GM21717 (cell line): ENCODE results near the gene AMPH.
"Not testable (repeated sequence)": the region's sequence is repeated elsewhere in the genome, so short reads cannot be mapped to it uniquely, and the experiment has no call there.

ENCODE experiments used
- ATAC-seq: cut with Tn5 transposase; IDR thresholded peaks from one replicate; pipeline ENCODE4 v1.9.1; 2021; ENCODE audit warnings: mild to moderate bottlenecking, moderate library complexity; ENCODE audit not compliant: unreplicated experiment

The AMPH gene

DNA sequence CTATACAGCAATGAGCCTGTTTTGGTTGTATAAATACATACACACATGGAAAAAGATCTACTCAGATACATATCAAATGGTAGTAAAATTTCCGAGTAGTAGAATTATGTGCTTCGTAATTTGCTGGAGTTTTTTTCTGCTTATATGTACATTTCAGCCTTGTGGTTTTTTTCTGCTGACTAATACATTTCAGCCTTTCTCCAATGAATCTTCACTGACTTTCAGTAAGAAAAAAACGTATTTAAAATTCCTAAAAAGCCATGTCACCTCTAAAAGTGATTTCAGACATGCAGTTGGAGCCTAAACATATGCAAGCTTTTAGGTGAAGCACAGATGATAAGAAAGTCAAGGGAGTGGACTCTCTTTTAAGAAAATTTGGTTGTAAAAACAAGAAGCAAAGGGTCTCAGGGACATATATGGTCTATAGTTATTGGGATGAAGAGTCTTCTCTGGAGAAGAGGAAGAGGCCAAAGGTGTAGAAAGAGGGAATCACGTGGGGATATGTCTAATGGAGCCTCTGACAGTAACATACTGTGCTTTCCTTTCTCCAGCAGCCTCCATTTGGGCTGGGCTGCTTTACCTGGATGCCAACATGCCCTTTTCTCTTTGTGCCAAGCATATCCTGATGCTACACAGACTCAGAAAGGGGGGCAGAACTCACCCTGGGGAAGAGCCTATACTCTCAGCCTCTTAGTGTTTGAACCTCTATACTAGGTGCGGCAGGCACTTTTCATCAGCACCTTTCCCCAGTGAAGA lies 2.4 kb downstream of the AMPH start:
- no peak for ATAC-seq

DNA sequence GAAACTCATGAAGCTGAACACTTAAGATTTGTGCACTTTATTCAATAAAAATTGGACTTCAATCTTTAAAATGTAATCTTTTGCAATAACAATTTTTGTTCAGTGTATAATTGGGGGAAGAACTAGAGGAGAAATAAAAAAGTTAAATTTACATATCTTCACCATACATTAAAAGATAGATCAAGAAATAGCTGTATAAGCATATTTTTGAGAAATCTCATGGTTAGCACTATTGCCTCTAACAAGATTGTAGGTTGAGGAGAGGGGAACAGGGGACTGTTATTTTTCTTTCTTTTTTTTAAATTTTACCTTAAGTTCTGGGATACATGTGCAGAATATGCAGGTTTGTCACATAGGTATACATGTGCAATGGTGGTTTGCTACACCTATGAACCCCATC lies 5.3 kb downstream of the AMPH start:
- no peak for ATAC-seq

DNA sequence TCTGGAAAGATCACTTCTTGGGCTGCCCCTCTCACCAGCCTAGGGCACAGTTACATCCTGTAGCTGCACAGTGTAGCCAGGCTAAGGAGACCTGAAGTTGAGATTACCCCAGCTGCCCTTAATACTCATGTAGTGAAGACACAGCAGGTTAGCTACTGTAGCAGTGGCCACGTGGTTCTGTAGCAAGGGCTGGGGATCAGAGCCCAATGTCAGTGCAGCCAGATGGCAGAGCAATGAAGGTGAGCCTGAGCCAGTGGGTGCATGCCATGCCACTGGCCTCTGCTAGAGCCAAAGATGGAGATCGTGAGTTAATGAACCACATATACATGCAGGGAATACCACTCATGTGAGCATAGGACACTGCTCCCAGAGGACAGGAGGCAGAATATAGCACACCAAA lies 15.5 kb downstream of the AMPH start:
- ATAC-seq, result no peak

DNA sequence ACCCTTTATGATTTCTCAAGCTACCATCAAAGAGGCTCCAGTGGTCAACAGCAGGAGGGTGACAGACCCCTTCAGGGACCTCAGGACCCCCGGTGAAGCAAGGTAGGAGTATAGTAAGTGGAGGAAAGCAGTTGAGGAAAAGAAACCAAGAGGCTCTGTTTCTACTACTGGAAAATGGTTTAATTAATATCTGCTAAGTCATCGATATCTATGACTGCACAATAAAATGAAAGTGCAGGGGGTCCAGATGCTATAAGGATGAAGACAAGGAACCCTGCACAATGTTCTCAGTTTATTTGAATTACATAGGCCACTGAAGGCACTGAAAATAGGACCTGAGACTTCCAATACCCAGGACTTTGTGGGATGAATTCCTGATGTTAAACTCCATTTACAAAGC lies 23.7 kb downstream of the AMPH start:
- no peak for ATAC-seq

DNA sequence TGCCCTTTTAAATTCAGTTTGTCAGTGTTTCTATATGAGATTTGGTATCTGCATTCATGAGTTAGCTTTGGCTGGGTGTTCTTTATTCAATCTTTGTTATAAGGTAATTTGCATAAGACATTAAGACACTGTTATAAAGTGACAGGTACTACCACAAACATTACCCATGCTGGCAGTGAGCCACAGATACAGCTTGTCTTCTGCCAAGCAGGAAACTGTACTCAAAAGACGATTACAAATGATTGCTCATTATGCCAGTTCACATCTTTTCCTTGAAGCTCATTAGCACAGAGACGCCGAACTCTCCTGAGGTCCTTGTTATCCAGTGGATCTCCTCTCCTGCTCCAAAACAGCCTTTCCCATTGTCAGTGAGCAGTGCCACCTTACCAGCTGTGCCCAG lies 30.4 kb downstream of the AMPH start:
- no peak for ATAC-seq

DNA sequence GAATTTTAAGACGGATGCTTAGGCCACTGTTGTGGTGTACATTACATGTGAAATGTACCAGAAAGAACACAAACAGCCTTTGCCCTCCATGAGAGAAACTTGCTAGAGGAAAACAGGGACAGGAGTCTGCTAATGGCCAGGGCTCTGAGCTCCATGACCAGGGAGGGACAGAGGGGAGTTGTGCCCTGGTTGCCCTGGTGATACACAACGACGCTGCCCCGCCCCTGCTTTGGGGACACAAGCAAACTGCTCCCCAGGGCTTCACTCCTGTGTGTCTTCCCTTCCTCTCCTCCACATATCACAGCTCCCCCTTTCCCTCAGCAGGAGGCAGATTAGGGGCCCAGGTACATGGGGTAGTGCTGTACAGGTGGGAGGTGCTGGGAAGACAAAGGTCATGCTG lies 36.2 kb downstream of the AMPH start:
- ATAC-seq, result no peak

DNA sequence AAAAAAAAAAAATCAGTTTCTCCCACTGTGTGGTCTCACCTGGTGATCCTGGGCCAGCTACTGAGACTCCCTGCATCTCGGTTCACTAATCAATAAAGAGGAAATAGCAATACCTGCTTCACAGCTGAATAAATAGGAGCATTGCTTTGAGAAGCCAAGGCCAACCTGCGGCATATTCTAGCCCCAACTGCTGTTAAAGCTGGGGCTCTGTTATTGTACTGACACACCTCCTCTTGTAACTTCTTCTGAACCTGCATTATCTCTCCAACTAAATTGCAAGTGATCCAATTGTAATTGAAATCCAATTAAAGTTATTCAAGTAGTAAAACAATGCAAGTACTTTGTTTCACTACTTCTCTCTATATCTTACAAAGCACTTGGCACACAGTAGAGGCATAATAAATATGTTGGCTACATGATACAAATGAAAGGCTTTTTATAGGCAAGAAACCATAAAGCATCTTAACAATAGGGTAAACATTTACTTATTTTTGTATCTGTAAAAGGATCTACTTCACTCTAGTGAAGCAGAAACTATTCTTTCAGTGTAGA lies 38.4 kb downstream of the AMPH start:
- no peak for ATAC-seq

DNA sequence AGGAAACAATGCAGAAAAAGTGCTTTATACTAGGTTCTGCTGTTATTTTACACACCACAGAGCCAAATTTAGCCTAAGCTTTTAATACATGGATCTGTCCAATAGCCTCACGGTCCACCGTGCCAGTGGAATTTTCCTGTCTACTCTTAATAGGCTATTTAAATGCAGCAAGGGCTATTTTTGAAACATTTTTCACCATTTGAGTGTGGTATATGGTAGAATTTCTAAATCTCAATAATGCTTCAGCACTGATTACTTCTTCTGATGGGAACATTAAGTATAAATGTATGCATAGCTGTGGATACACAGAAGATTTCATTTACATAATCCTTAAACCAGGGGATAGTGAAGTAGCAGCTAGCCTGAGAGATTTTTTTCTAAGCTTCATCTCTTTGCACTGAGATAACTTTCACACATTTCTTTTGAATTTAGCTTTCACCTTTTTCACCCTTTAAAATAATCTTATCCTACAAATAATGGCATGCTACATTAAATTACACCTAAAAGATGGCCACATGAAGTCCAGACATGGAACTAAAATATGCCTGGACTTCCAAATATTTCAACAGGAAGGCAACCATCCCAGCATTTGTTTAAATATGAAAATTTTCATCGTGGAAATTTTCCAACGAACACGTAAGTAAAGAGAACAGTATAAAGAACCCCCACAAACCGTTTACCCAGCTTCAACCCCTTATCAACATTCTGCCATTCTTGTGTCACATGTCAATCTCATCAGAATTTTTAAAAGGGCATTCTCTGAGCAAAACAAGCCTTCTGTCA lies 45.4 kb downstream of the AMPH start:
- no peak for ATAC-seq

DNA sequence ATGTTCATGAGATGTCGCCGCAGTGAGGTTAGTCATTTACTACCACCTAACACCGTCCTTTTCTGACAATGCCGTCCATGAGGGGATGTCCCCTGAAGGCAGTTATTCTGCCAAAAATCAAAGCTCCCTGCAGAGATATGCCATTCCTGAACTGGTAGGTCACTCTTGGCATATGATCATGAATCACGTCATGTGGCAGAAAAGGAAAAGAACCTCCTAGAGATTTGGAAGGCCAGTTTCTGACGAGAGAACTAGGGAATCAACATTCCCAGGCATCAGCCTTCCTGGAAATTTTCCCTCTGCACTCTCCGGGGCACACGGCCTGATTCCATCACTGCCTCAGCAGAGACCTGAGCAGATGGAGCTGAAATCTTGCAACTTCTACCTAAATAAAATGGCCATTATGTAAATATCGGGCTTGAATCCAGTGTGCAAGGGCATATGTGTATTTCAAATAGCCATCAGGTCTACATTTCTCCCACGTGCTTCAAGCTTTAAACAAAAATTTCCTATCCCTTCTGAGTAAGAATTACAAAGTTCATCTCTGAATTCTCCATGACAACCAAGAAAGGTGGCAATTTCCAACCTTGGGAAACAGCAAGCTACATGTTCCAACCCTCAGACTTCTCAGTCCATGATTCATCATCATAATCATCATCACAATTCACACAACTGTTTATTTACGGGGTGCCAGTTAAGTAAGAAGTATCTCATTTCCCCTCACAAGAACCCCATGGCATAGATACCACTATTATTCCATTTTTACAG lies 46.5 kb downstream of the AMPH start:
- no peak for ATAC-seq

DNA sequence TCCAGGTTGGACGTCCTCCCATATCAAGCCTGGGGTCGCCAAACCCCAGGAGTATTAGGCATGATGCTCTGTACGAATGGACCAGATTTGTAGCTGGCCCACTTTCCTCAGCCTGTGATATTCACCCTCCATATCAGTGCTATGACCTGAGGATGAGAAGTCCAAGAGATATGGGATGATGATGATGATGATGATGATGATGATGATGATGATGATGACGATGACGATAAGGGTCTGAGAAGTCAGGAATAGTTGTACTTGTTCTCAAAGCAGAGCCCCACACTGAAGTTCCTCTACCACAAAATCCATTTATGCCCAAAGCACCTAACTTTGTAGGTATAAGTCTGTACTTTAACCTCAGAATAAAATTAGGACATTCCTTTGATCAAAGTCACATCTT lies 50.7 kb downstream of the AMPH start:
- ATAC-seq, result no peak

DNA sequence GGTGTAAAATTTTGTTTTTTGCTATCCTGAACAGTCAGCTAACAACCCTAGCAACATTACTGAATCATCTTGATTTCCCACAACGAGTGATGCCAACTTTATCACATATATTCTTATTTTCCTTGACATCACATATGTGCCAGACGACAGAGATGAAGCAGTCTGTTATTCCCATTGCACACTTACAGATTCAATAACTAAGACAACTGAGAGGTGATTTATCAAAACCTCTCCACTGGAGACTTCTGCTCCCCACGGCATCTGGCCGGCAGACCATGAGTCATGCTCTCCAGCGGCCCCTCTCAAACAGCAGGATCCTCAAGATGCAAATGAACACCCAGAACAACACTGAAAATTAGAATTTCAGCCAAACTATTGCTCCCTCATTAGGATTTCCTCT lies 57.1 kb downstream of the AMPH start:
- no peak for ATAC-seq

DNA sequence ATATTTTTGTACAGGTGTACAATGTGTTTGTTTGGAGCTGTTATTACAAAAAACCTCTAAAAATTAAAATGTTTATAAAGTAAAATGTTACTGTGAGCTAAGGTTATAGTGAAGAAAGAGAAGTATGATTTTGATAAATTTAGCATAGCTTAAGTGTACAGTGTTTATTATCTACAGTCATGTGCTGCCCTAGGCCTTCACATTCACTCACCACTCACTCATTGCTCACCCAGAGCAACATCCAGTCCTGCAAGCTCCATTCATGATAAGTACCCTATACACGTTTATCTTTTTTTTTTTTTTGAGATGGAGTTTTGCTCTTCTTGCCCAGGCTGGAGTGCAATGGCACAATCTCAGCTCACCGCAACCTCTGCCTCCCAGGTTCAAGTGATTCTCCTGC lies 59.6 kb downstream of the AMPH start:
- not testable (repeated sequence) for ATAC-seq

DNA sequence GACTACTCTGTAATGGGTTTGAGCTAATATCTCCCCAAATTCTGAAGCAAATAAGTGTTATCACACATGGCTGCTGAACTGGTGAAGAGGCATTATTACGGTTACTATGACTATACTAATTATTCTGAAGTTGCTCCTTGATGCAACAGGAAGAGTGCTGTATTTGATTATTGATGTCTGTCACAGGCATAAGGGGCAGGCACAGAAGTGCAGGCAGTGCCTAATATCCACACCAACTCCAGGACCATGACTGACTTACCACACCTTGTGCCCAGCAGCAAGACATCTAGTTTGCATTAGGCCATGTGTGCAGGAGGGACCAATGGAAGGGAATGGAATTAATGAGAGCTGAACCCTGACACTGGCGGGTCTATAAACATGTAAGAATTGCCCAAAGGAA lies 62.7 kb downstream of the AMPH start:
- no peak for ATAC-seq

DNA sequence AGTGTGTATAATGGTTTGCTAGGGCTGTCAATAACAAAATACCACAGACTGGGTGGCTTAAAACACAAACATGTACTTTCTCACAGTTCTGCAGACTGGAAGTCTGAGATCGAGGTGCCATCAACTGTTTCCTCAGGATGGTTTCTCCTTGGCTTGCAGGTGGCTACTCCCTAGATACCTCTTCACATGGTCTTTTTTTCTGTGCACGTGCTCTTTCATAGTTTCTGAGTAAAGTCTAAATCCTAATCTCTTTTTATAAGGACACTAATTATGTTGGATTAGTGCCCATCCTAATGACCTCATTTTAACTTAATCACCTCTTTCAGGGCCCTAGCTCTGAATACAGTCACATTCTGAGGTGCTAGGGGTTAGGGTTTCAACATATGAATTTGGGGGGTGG lies 65.9 kb downstream of the AMPH start:
- no peak for ATAC-seq

DNA sequence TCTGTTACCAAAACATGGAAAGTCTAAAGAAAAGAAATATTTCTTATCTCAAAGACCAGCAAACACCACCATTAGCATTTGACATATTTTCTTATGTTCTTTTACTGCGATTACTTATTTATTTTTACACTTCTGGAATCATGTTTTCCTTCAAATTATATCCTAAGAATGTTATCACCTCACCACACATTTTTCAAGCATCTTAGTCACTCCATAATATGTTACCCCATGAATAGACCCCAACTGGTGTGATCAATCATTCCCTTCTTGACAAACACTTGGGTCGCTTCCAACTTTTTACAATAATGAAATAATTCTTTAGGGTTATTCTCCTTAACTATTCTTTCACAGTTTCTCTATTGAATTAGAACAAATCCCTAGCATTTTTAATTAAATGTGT lies 67.4 kb downstream of the AMPH start:
- no peak for ATAC-seq

DNA sequence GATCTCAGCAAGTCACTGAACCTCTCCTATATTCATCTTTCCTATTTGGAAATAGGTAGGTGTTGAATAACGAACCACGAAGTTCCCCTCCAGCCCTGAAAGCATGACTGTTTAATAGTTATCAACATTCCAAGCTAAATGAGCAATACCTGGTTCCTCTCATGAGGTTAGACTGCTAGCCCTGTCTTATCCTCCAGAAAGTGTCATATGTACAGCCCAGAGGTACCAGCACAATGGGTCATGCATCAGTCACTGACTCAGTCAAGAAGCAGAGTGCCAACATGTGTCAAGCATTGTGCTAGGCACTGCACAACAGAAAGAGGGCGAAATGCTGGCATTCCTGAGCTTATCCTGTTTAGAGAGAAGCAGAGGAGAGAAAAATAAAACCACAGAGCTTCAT lies 70.0 kb downstream of the AMPH start:
- ATAC-seq, result no peak

DNA sequence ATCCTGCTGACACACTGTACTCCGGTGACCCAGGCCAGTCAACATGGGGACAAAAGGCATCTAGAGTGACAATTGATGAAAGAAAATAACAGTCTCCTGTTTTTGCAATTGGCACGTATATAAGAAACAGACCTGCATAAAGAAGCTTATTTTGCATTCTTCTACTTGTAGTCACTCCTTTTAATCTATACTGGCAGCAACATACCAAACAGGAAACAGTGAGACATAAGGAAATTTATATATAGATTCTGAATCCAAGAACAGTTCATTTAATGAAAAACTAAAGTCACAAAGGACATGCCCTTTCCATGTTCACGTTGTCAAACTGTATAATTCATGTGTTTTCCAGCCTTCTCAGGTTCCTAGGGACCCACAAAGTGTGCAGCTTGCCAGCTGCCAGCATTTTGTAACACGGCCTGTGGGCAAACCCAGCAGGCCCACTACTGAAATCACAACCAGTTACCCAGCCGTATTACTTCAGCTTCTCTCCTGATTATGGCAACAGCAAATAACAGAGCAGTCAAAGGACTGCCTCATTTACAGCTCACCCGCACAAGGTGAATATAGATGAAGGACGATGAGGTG lies 72.3 kb downstream of the AMPH start:
- ATAC-seq, result no peak

DNA sequence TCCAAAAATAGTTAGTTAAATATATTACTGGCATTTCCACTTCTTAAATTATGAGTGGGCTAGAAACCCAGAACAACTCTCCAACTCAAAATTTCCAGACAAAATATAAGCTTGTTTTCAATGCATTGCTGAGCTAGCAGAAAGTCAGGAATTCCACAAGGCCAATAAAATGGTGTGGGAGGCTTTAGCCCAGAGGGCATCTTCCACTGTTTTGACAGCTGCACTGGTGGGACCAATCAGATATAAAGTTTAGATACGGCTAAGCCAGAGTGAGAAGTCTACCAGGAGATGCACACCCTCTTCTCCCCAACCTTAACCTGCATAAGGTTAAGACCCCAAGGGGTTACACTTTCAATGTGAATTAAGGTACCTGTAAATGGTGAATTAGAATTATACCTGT lies 76.6 kb downstream of the AMPH start:
- ATAC-seq, result no peak

DNA sequence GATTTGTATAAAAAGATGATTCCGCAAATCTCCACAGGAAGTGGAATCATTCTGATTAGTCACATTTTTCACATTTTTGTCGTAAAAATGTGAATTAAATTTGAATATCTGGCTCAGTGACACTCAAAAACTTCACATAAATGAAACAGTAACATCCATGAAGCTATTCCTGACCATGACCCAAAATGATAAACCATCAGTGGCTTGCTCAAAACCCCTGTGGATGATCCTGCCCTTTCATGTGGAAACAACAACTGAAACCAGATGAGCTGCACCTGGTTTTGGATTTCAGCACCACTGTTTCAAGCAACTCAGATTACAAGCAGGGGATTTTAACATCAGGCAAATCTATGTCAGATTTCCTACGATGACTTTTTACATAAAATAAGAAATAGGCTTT lies 80.3 kb downstream of the AMPH start:
- ATAC-seq, result no peak

DNA sequence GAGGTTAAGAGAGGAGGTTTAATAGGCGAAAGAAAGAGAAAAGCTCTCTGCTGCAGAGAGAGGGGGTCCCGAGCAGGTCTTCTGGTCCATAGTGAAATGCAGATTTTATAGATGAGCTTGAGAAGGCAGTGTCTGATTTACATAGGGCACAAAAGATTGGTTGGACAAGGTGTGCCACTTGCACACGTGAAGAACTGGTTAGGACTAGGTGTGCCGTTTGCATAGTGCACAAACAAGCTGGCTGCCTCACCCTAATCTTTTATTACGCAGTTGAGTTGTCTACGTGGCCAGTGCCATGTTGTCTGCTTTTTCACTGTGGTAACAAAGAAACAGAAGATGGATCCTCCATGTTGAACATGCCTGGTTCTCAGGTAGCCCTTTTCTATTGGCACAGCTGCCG lies 82.6 kb downstream of the AMPH start:
- ATAC-seq, result no peak

DNA sequence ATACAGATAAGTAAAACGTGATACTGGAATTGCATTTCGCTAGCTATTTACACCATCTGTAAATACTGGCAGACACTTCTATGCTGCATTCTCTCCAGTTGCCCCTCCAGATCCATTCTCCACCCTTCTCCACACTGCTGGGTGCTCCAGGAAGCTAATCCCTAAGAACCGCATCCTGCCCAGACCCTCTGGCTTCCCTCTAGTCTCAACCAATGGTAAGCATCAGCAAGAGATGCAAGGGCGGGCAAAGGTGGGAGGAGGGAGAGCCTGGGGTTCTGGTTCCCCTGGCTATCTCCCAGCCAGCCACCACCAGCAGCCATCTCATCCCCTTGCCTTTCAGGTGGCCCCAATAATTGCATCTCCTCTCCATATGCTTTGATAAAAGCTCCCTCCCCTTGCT lies 84.4 kb downstream of the AMPH start:
- no peak for ATAC-seq
